ENCODE results near the gene AMOT.

DNA sequence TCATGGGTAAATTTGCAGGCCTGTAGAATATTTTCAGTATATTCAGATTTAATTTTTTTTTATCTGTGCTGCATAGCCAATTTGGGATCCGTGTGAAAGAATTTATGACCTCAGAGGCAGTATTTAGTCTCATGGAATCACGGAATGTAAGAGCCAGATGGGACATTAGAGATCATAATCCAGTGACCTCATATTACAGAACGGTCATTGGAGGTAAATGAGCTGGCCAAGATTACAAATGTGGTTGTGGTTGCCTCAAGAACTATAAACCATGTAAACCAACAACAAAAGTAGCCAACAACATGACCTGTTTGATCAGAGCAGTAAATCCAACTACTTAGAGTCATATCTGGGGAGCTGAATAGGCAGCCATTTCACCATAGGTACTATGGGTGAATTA, 71.6 kb downstream of the AMOT start:
- TF ChIP-seq, protein P1, sequence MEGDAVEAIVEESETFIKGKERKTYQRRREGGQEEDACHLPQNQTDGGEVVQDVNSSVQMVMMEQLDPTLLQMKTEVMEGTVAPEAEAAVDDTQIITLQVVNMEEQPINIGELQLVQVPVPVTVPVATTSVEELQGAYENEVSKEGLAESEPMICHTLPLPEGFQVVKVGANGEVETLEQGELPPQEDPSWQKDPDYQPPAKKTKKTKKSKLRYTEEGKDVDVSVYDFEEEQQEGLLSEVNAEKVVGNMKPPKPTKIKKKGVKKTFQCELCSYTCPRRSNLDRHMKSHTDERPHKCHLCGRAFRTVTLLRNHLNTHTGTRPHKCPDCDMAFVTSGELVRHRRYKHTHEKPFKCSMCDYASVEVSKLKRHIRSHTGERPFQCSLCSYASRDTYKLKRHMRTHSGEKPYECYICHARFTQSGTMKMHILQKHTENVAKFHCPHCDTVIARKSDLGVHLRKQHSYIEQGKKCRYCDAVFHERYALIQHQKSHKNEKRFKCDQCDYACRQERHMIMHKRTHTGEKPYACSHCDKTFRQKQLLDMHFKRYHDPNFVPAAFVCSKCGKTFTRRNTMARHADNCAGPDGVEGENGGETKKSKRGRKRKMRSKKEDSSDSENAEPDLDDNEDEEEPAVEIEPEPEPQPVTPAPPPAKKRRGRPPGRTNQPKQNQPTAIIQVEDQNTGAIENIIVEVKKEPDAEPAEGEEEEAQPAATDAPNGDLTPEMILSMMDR (conservative IDR thresholded peaks at IDR 0.05; ENCODE audit: low read length) = no peak
- no peak for TF ChIP-seq EZH2phosphoT487 (IDR thresholded peaks at IDR 0.05; ENCODE audit: borderline replicate concordance)

All from Loucy (cell line).